Breast epithelium (tissue), 3 donors: ENCODE data around the gene PRKG1.
"Not testable (repeated sequence)": the region's sequence is repeated elsewhere in the genome, so short reads cannot be mapped to it uniquely, and the experiment has no call there.

Experiments
- CTCF ChIP-seq, 3 donors: fragments of 450-650 bp; IDR thresholded peaks; one replicate each; pipeline ENCODE4 v1.5.1; 2016 to 2017; ENCODE audit warnings: antibody characterized with exemption in 3 of 3, mild to moderate bottlenecking in 3 of 3, moderate library complexity in 3 of 3
- POLR2A ChIP-seq: fragments of 450-650 bp; IDR thresholded peaks from one replicate; pipeline ENCODE4 v1.6.1; 2016; ENCODE audit warnings: antibody characterized with exemption, mild to moderate bottlenecking, moderate library complexity
- POLR2AphosphoS5 ChIP-seq, 3 donors: sonication (generic); formaldehyde crosslinking; IDR thresholded peaks; one replicate each; pipeline ENCODE4 v1.6.1; 2017; ENCODE audit warnings: antibody characterized with exemption in 3 of 3

DNA sequence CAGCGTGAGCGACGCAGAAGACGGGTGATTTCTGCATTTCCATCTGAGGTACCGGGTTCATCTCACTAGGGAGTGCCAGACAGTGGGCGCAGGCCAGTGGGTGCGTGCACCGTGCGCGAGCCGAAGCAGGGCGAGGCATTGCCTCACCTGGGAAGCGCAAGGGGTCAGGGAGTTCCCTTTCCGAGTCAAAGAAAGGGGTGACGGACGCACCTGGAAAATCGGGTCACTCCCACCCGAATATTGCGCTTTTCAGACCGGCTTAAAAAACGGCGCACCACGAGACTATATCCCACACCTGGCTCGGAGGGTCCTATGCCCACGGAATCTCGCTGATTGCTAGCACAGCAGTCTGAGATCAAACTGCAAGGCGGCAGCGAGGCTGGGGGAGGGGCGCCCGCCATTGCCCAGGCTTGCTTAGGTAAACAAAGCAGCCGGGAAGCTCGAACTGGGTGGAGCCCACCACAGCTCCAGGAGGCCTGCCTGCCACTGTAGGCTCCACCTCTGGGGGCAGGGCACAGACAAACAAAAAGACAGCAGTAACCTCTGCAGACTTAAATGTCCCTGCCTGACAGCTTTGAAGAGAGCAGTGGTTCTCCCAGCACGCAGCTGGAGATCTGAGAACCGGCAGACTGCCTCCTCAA, 1159.2 kb downstream of the PRKG1 start:
- TF ChIP-seq CTCF (IDR thresholded peaks at IDR 0.05); POLR2AphosphoS5 (IDR thresholded peaks at IDR 0.05); POLR2A: not testable (repeated sequence)
